Regular cardiac myocyte (primary cell): ENCODE measurements around the gene LIME1. TPM values are rescaled to one million over a fixed set of nuclear protein-coding genes. Genes with fewer than 3 reads are reported as not detected.

Experiments
- total RNA-seq: library from RNA; depleted of rRNA; stranded (reverse); fragments of >200 nt; gene quantifications from 2 replicates; pipeline ENCODE4 v1.2.3, GENCODE V29; 2014

The LIME1 gene, protein sequence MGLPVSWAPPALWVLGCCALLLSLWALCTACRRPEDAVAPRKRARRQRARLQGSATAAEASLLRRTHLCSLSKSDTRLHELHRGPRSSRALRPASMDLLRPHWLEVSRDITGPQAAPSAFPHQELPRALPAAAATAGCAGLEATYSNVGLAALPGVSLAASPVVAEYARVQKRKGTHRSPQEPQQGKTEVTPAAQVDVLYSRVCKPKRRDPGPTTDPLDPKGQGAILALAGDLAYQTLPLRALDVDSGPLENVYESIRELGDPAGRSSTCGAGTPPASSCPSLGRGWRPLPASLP
- 3.3 and 4.2 TPM in 2 replicates for total RNA-seq

DNA sequence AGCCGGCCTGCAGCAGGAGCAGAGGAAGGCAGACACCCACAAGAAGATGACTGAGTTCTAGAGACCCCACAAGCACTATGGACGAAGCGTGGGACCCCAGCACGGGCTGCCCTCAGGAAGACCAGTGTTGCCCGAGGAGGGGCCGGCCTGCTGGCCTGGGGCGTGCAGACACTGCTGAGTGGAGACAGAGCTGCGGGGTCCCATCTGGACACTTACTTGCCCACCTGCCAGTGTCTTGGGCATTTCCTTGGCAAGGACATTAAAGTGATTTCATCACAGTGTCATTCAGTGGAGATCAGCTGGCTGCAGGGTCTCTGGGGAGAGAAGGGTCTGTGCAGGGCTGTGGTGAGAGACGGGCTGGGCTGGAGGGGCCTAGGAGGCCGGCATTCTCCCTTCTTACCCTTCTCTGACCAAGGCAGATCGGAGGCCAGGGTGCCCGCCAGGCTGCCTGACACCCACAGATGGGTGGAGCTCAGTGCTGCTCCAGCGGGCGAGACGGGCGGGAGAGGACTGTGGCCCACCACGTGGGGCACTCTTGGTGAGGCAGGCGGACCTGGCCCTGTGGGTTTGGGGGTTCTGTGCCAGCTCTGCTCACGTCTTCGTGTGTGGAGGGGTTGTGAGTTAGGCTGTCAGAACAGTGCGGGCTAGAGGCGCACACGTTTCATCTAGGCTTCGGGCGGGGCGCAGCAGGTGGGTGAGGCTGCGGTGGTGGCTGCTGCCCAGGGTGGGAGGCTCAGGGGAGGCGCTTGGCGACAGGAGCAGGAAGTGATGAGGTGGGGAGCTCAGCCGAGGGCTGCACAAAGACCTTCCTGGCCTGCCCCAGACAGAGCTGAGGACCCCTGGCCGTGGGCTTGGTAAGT is at the start of gene LIME1:
TSS of gene LIME1 (plus strand) at position 806 of the 860 bp plus-strand sequence. CDS start 886 bp downstream, outside the sequence.

DNA sequence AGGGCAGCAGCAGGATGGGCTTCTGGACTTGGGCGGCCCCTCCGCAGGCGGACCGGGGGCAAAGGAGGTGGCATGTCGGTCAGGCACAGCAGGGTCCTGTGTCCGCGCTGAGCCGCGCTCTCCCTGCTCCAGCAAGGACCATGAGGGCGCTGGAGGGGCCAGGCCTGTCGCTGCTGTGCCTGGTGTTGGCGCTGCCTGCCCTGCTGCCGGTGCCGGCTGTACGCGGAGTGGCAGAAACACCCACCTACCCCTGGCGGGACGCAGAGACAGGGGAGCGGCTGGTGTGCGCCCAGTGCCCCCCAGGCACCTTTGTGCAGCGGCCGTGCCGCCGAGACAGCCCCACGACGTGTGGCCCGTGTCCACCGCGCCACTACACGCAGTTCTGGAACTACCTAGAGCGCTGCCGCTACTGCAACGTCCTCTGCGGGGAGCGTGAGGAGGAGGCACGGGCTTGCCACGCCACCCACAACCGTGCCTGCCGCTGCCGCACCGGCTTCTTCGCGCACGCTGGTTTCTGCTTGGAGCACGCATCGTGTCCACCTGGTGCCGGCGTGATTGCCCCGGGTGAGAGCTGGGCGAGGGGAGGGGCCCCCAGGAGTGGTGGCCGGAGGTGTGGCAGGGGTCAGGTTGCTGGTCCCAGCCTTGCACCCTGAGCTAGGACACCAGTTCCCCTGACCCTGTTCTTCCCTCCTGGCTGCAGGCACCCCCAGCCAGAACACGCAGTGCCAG is 39.7 kb upstream of the LIME1 start, which contains the start of gene TNFRSF6B:
TSS of gene TNFRSF6B (plus strand) at position 25 of the 729 bp plus-strand sequence. CDS start at position 141, 116 bp downstream.

DNA sequence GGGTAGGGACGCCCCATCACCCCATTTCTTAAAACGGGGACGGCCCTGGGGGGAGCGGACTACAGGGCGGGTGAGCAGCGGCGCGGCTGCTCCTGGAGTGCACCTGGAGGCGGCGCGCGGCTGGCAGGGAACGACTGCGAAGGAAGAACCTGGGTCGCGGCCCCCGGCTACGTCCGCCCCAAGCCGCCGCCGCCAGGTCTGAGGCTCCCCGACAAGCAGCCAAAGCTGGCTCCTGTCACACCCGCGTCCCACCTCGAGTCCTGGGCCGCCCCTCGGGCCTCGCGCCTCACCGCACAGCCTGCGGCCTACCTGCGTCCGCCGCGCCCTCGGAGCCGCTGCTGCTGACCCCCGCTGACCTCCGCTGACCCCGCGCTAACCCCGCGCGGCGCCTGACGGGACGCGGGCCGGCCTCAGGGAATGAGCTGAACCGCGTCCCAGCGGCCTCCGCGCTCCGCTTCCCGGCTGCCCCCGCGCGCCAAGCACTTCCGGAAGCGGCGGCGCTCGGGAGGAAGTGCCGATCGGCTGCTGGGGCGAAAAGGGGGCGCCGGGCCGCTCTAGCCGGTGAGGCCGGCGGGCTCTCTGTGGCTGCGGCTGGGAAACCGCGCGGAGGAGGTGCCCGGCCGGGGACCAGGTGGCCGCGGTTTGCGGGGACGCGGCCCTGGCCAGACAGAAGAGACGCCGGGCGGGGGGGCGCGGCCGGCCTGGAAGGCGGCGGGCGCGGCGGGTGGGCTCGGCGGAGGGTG is 28.7 kb upstream of the LIME1 start, which contains the start of the genes ARFRP1 and ZGPAT:
TSS of gene ARFRP1 (minus strand) at position 419 of the 743 bp plus-strand sequence. CDS start 885 bp downstream, outside the sequence.
TSS of gene ZGPAT (plus strand) at position 482 of the 743 bp plus-strand sequence. CDS start 542 bp downstream, outside the sequence.

DNA sequence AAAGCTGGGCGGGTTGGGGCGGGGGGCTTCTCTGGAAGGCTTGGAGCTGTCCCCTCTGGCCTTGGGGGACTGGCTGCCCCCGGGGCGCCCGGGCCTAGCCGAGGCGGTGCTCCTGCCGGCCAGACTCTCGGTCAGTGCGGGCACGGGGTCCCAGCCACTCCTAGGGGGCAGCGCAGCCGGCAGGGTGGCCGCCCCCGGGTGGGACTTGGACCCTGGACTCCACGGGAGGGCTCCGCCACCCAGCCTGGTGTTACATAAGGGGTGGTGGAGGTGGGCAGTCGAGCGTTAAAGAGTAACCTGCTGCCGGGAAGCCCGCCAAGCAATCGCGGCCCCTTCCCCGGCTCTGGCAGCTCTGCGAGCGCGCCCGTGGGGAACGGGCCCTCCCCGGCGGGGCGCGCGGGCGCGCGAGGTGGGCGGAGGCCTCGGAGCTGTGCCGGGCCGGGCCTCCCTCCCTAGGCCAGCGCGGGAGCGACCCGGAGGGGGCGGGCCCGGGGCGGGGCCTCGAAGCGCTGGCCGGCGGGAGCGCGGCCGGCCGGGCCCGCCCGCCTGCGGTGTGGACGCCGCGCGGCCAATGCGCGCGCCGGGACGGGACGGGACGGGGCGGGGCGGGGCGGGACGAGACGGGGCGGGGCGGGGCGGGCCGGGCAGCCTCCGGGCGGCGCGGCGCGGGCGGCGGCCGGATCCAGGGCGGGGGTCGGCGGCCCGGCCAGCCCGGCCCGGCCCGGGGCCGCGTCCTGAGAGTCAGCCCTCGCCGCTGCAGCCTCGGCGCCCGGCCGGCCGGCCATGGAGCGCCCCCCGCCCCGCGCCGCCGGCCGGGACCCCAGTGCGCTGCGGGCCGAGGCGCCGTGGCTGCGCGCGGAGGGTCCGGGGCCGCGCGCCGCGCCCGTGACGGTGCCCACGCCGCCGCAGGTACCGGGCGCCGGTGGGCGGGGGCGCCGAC is 2.9 kb downstream of the LIME1 start, which contains the start of gene SLC2A4RG:
TSS of gene SLC2A4RG (plus strand) at position 647 of the 940 bp plus-strand sequence. CDS start at position 784, 137 bp downstream.

Other genes starting within 250 kb of the LIME1 start
- gene EEF1A2, start 237.6 kb upstream of the LIME1 start, total RNA-seq: 0.38 and 5.4 TPM in 2 replicates
- 26.3 and 42.6 TPM in 2 replicates for gene PPDPF, start 215.9 kb upstream of the LIME1 start, total RNA-seq
- gene PTK6, start 199.3 kb upstream of the LIME1 start, total RNA-seq: under 0.01 TPM in 1 of 2 replicates, not detected in the other
- not detected in 2 replicates for gene SRMS, start 188.9 kb upstream of the LIME1 start, total RNA-seq
- 0.19 and 0.56 TPM in 2 replicates for gene FNDC11, start 182.5 kb upstream of the LIME1 start, total RNA-seq
- gene HELZ2, start 162.4 kb upstream of the LIME1 start, total RNA-seq: 32.1 and 33.0 TPM in 2 replicates
- gene GMEB2, start 109.6 kb upstream of the LIME1 start, total RNA-seq: 8.2 and 9.6 TPM in 2 replicates
- gene STMN3, start 83.2 kb upstream of the LIME1 start, total RNA-seq: 9.8 and 11.8 TPM in 2 replicates
- 6.2 and 13.8 TPM in 2 replicates for gene RTEL1, start 78.4 kb upstream of the LIME1 start, total RNA-seq
- 2.7 and 8.7 TPM in 2 replicates for gene TNFRSF6B, start 40.0 kb upstream of the LIME1 start, total RNA-seq
- gene ARFRP1, start 28.7 kb upstream of the LIME1 start, total RNA-seq: 31.6 and 41.6 TPM in 2 replicates
- 15.2 and 26.5 TPM in 2 replicates for gene ZGPAT, start 28.6 kb upstream of the LIME1 start, total RNA-seq
- 22.0 and 22.3 TPM in 2 replicates for gene SLC2A4RG, start 3.1 kb downstream of the LIME1 start, total RNA-seq
- 4.8 and 14.6 TPM in 2 replicates for gene ZBTB46, start 94.6 kb downstream of the LIME1 start, total RNA-seq
- gene ABHD16B, start 124.8 kb downstream of the LIME1 start, total RNA-seq: not detected in 2 replicates
- gene TPD52L2, start 128.6 kb downstream of the LIME1 start, total RNA-seq: 137 and 175 TPM in 2 replicates
- 73.9 and 78.2 TPM in 2 replicates for gene DNAJC5, start 158.5 kb downstream of the LIME1 start, total RNA-seq
- 13.5 and 25.9 TPM in 2 replicates for gene UCKL1, start 219.8 kb downstream of the LIME1 start, total RNA-seq
- gene ZNF512B, start 233.3 kb downstream of the LIME1 start, total RNA-seq: 5.1 and 8.4 TPM in 2 replicates
- gene SAMD10, start 243.0 kb downstream of the LIME1 start, total RNA-seq: 0.38 and 0.56 TPM in 2 replicates
- 49.6 and 65.6 TPM in 2 replicates for gene PRPF6, start 244.5 kb downstream of the LIME1 start, total RNA-seq